ENCODE results near the gene WSB1.
A peak's percentile ranks its signal among the peaks of the same experiment; 100 is the strongest.

The WSB1 gene

DNA sequence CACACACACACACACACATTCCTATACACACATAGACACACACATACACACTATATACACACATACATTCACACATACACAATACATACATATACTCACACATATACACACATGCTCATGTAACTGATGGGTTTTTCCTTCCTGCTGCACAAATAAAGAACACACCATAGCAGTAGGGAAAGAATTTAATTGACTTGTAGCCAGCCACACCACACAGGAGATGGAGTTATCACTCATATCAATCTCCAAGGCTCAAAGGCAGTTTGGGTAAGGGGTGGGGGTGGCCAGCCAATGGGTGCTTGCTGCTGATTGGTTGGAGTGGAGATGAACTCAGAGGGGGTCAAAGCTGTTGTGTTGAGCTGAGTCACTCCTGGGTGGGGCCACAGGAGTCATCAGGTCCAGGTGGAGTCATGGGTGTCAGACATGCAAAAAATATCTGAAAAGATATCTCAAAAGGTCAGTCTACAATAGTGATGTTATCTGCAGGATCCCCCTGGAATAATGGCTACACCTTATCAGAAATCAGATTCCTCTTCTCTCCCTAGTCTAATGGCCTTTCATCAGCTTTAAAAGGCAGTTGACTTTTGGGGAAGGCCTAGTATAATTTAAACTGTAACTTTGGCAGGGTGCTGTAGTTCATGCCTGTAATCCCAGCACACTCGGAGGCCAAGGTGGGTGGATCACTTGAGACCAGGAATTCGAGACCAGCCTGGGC, 46.1 kb downstream of the WSB1 start:
- DNase-seq = no peak

DNA sequence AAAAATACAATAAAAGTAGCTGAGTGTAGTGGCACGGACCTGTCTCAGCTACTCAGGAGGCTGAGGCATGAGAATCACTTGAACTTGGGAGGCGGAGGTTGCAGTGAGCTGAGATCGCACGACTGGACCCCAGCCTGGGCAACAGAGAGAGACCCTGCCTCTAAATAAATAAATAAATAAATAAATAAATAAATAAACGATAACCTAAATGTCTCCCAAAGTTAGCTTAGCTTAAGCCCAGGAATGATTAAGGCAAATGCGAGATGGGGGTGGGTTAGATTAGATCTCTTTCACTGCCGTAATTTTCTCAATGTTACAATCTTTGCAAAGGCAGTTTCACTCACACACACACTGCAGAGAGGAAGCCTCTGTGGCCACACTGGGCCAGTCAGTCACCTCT, 46.7 kb downstream of the WSB1 start:
- no peak for DNase-seq

DNA sequence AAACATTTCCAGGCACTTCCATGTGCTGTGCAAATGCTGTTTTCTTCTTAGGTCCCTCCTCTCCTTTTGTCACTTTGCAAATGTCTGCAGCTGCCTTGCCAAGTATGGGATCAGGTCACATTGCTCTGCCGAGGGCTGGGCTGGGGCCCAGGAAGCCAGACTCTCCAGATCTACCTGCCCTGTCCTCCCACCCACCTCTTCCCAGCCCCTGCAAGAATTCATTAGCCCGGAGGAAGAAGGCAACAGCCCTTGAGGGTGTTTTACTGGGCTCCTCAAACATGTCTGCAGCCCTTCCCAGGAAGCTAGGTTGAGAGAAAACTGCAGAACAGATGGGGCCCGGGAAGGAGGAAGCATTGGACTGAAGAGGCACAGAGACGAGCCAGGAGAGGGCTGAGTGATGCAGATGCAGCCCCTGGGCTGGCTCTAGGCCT, 47.1 kb downstream of the WSB1 start:
- DNase-seq = peak; percentile 33

- no peak for DNase-seq
These were observed 48.1 kb downstream of the WSB1 start for GRCh38 chr17:27342059-27342458.

DNA sequence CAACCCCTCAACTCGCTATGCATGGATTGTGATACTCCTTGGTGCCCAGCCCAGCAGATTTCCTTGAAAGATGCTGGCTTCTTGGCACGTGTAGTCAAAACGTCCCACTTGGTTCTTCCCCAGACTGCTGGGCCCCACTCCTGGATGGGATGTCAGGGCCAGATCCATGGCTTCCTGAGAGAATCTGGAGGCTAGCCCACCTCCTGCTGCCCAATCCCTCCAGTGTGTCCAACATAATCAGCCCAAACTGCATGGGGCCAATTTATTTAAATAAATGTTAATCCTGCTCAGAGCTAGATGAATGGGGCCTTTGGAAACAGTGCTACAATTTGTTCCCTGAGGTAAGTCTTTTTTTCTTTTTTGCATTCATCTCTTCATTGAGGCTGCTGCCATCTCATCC, 49.4 kb downstream of the WSB1 start:
- DNase-seq = no peak

DNA sequence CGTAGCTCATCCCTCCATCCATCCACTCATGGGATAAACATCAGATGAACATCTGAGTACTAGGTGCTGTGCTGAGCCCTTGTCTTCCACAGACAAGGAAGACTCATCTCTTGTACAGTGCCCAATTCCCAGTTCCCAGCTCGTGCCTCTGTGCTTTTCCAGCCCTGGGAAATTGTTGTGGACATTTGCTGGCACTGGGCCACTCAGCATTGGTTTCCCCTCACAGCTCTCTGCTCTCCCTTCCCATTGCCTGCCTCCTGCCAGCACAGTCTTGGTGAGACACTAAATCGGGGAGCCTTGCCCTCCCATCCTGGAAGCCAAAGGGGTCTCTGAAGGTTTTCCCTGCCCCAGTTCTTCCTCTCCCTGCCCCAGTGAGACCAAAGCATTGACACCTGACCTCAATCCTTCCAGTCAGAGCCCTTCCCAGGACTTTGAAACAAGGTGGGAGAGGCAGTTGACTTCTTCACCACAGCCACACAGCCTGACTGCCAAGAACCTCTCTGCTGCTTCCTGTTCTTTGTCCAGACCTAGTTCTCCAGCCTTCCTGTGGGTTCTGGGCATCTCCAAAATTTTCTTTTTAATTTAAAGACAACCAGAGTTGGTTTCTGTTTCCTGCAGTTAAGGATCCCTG, 50.2 kb downstream of the WSB1 start:
- no peak for DNase-seq

GRCh38 chr17:27345141-27345904, 51.4 kb downstream of the WSB1 start:
- DNase-seq = no peak

- no peak for DNase-seq
These were observed 52.5 kb downstream of the WSB1 start for GRCh38 chr17:27346228-27346899.

- no peak for DNase-seq
These were observed 54.3 kb downstream of the WSB1 start for GRCh38 chr17:27348196-27348595.

- no peak for DNase-seq
These were observed 55.7 kb downstream of the WSB1 start for GRCh38 chr17:27349540-27350021.

DNA sequence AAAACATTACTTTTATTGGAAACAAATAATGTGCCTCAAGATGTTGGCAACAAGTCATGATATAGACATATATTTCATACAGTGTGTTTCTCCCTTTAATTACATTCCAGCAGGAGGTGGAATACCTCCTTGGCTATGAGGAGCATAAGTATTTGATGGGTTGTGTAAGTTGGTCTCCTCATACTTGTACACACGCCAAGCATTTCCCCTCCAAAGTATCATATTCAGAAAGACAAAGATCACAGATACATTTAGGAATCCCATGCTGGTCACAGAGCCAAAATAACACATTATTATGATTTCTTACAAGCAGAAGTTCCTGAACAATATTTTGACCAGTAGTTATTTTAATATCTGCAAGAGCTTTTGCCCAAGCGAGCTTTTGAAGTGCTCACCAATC, 57.8 kb downstream of the WSB1 start:
- DNase-seq = no peak

DNA sequence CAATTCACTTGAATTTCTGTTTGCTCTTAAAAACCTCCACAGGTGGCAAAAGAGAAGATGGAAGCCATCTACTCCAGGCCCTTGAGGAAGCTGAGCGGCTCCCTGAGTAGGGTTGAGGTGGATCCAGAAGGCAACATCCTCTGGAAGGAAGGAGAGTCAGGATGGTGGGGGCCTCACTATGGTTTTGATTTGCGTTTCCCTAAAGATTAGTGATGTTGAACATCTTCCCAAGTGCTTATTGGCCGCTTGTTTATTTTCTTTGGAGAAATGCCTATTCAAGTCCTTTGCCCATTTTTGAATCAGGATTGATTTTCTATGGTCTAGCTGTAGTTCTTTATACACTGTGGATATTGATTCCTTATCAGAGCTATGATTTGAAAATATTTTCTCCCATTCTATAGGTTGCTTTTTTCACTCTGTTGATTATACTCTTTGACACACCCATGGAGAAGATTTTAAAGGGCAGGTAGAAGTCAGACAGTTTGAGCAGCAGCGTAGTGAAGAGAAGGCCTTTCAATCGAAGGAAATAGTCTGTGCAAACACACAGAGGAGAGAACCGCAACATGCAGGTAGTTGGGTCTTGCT, 58.6 kb downstream of the WSB1 start:
- no peak for DNase-seq

- no peak for DNase-seq
These were observed 59.1 kb downstream of the WSB1 start for GRCh38 chr17:27353033-27353460.

GRCh38 chr17:27353461-27354050, 59.6 kb downstream of the WSB1 start:
- DNase-seq = peak; percentile 76

- no peak for DNase-seq
These were observed 60.2 kb downstream of the WSB1 start for GRCh38 chr17:27354051-27354490.

DNA sequence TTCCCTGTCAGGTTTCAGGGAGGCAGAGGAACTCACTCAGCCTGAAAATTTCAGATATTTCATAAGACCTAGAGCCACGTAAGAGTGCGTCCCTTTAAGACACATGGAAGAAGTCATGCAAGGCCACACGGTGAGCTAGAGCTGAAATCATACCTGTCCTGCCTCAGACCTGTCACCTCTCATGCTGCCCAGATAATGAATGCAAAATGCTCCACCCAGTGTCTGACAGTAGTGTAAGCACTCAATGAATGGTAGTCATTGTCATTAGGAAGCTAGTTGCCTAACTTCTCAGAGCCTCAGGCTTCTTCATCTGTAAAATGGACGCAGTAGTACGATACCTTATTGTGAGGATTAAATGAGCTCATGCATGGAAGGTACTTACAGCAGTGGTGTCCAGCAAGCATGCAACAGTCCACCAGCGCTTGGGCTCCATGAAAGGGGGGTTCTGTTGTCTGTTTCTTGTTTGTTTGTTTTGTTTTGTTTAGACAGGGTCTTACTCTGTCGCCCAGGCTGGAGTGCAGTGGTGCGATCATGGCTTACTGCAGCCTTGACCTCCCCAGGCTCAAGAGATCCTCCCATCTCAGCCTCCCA, 60.7 kb downstream of the WSB1 start:
- DNase-seq = no peak

GRCh38 chr17:27355419-27355818, 61.5 kb downstream of the WSB1 start:
- DNase-seq = no peak

DNA sequence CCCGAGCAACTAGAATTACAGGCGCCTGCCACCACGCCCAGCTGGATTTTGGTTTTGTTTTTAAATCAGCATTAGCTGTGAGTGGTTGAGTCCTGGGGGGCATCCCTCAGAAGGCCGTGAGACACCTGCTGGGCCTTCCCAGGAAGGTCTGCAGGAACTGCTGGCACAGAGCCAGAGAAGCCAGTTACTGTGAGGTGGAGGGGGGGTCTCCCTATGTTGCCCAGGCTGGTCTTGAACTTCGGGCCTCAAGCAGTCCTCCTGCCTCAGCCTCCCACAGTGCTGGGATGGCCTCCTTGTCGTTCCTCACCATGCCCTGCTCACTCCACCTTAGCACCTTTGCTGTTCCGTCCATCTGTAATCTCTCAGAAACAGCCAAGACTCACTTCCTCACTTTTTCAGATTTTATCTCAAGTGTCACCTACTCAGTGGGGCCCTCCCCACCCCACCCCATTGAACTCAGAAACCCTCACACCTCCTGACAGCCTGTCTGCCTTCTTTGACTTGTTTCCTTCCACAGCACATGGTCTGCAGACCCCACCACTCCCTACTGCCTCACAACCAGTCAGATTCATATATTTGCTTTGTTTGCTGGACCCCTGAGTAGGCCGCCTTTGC, 62.3 kb downstream of the WSB1 start:
- DNase-seq = no peak

DNA sequence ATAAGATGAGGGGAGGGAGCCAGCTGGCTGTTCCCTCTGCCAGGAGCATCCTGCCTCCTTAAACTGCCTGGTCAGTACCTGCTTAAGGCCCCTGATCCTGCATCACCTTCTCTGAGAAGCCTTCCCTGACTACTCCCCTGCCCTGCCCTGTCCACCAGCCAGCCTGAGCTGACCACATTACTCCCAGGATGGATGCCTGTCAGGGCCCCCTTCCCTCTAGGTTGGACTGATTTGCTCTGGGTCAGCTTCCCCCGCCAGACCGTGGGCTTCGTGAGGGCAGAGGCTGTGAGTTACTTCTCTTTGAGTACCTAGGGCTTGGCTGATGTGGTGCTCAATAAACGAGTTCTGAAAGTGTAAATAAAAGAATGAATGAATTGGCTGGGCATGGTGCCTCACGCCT, 63.3 kb downstream of the WSB1 start:
- no peak for DNase-seq

DNA sequence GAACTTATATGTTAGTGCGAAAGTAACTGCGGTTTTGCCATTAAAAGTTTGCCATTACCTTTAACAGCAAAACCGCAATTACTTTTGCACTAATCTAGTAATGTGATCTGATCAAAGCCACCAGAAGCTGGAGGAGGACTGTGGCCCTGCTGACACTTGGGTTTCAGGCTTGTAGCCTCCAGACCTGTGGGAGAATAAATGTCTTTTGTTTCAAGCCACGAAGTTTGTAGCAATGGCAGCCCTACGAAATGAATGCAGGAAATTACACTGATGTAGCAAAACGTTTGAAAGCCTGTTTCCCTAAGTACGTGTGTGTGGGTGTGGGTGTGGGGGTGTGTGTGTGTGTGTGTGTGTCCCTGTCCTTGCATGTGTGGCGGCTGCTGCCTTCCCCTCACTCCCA, 66.6 kb downstream of the WSB1 start:
- DNase-seq = no peak

DNA sequence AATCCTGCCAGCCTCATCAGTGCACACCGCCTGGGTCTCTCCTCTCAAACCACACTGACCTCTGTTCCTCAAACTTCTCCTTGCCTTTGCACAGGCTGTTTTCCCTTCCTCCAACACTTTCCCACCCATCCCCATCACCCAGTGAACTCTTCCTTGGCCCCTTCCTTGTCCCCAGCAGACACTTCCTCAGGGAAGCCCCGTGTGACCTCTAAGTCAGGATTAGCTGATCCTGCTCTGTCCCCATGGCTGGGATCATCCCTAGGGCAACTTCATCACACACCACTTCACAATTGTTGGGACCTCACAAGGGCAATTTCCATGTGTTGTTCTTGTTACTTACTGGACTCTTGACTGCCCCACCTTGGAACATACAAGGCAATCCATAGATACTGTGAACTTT, 67.8 kb downstream of the WSB1 start:
- DNase-seq = no peak

- no peak for DNase-seq
These were observed 68.6 kb downstream of the WSB1 start for GRCh38 chr17:27362503-27362902.

Measured in NCI-H2171 (cell line).